ENCODE results near the gene RNF157. TPM values are rescaled to one million over a fixed set of nuclear protein-coding genes. Genes with fewer than 3 reads are reported as not detected.

RNF157 gene
- total RNA-seq, 1 donor from 2014 or later: 0.99 TPM

GRCh38 chr17:76164331-76164730 is 76.0 kb downstream of the RNF157 start:
- Mint-ChIP-seq H3K27me3 (ENCODE audit: unreplicated experiment) (peaks cover 3% of the 10 kb centered on the region), H3K9me3 (ENCODE audit: unreplicated experiment) (no peaks in the 10 kb centered on the region), H3K4me3 (ENCODE audit: unreplicated experiment) (no peak overlapping the region), H3K4me1 (ENCODE audit: unreplicated experiment) (no peaks in the 10 kb centered on the region), H3K27ac (ENCODE audit: unreplicated experiment) (no peak overlapping the region), H3K36me3 (ENCODE audit: unreplicated experiment) (no peaks in the 10 kb centered on the region)
- TF ChIP-seq CTCF (IDR thresholded peaks at IDR 0.05): no peak
- DNase-seq (ENCODE audit: extremely low spot score, unreplicated experiment): no peak

- H3K27ac Mint-ChIP-seq (ENCODE audit: unreplicated experiment): no peak overlapping the region
- H3K4me1 Mint-ChIP-seq (ENCODE audit: unreplicated experiment): no peaks in the 10 kb centered on the region
- H3K9me3 Mint-ChIP-seq (ENCODE audit: unreplicated experiment): no peaks in the 10 kb centered on the region
- no peak for TF ChIP-seq CTCF (IDR thresholded peaks at IDR 0.05)
- no peak overlapping the region for H3K4me3 Mint-ChIP-seq (ENCODE audit: unreplicated experiment)
- H3K27me3 Mint-ChIP-seq (ENCODE audit: unreplicated experiment): peaks cover 6% of the 10 kb centered on the region
- DNase-seq (ENCODE audit: extremely low spot score, unreplicated experiment): no peak
- H3K36me3 Mint-ChIP-seq (ENCODE audit: unreplicated experiment): no peaks in the 10 kb centered on the region
These were observed 76.4 kb downstream of the RNF157 start for GRCh38 chr17:76163919-76164318.

- Mint-ChIP-seq H3K4me1 (ENCODE audit: unreplicated experiment) (no peaks in the 10 kb centered on the region), H3K27me3 (ENCODE audit: unreplicated experiment) (peaks cover 16% of the 10 kb centered on the region), H3K36me3 (ENCODE audit: unreplicated experiment) (no peaks in the 10 kb centered on the region), H3K27ac (ENCODE audit: unreplicated experiment) (no peak overlapping the region), H3K4me3 (ENCODE audit: unreplicated experiment) (no peak overlapping the region), H3K9me3 (ENCODE audit: unreplicated experiment) (no peaks in the 10 kb centered on the region)
- no peak for DNase-seq (ENCODE audit: extremely low spot score, unreplicated experiment)
- TF ChIP-seq CTCF (IDR thresholded peaks at IDR 0.05): no peak
These were observed 78.5 kb downstream of the RNF157 start for GRCh38 chr17:76161619-76162266.

- Mint-ChIP-seq H3K9me3 (ENCODE audit: unreplicated experiment) (no peaks in the 10 kb centered on the region), H3K4me1 (ENCODE audit: unreplicated experiment) (no peaks in the 10 kb centered on the region), H3K36me3 (ENCODE audit: unreplicated experiment) (no peaks in the 10 kb centered on the region), H3K27ac (ENCODE audit: unreplicated experiment) (no peak overlapping the region), H3K4me3 (ENCODE audit: unreplicated experiment) (no peak overlapping the region), H3K27me3 (ENCODE audit: unreplicated experiment) (peaks cover 20% of the 10 kb centered on the region)
- DNase-seq (ENCODE audit: extremely low spot score, unreplicated experiment): no peak
- no peak for TF ChIP-seq CTCF (IDR thresholded peaks at IDR 0.05)
These were observed 79.3 kb downstream of the RNF157 start for GRCh38 chr17:76160896-76161528.

- H3K36me3 Mint-ChIP-seq (ENCODE audit: unreplicated experiment): no peaks in the 10 kb centered on the region
- no peaks in the 10 kb centered on the region for H3K4me1 Mint-ChIP-seq (ENCODE audit: unreplicated experiment)
- no peaks in the 10 kb centered on the region for H3K9me3 Mint-ChIP-seq (ENCODE audit: unreplicated experiment)
- no peak for DNase-seq (ENCODE audit: extremely low spot score, unreplicated experiment)
- no peak overlapping the region for H3K4me3 Mint-ChIP-seq (ENCODE audit: unreplicated experiment)
- H3K27ac Mint-ChIP-seq (ENCODE audit: unreplicated experiment): no peak overlapping the region
- peaks cover 23% of the 10 kb centered on the region for H3K27me3 Mint-ChIP-seq (ENCODE audit: unreplicated experiment)
- TF ChIP-seq CTCF (IDR thresholded peaks at IDR 0.05): no peak
These were observed 81.1 kb downstream of the RNF157 start for GRCh38 chr17:76159157-76159556.

All from osteocyte (in vitro differentiated cells).